IMR-90 (cell line): ENCODE measurements around the gene HMCN1. TPM values are rescaled to one million over a fixed set of nuclear protein-coding genes. Genes with fewer than 3 reads are reported as not detected.
A peak's percentile ranks its signal among the peaks of the same experiment; 100 is the strongest.

ENCODE experiments used
- ATAC-seq: fragments of 200-7000 bp; cut with Tn5 transposase; 2 replicates; pipeline ENCODE4 v1.9.1; 2020; ENCODE audit warnings: low read depth, mild to moderate bottlenecking, moderate library complexity
- BruUV-seq: library from RNA; stranded (reverse); fragments of 400-500 nt; replicated peaks from 2 replicates; lab custom pipeline; 2021; lab: Mats Ljungman, UMichigan
- CTCF ChIA-PET: fragments of 300-600 bp; formaldehyde crosslinking; extraction: SDS; loops from one replicate; lab custom pipeline; 2021; ENCODE audit warnings: antibody characterized with exemption; lab: Yijun Ruan, JAX
- POLR2A ChIA-PET: fragments of 300-600 bp; sonication (Branson Sonifier 250); formaldehyde crosslinking; loops from one replicate; lab custom pipeline; 2022; ENCODE audit warnings: antibody characterized with exemption; ENCODE audit not compliant: unreplicated experiment; lab: Charles Lee
- DNase-seq: peaks from one replicate; pipeline ENCODE4 v3.0.0; 2013
- H2AFZ ChIP-seq: replicated peaks from 2 replicates; pipeline ENCODE3; 2013; ENCODE audit warnings: low read length, mild to moderate bottlenecking; ENCODE audit not compliant: poor library complexity
- H2AK5ac ChIP-seq: 2 replicates; pipeline ENCODE4 v1.6.1; 2013; ENCODE audit warnings: low read depth, low read length, inconsistent platforms
- H2AK9ac ChIP-seq: replicated peaks from 2 replicates; pipeline ENCODE3; 2013; ENCODE audit warnings: mild to moderate bottlenecking, low read depth, low read length, moderate library complexity; ENCODE audit not compliant: poor library complexity
- H2BK120ac ChIP-seq: 2 replicates; pipeline ENCODE4 v1.6.1; 2013; ENCODE audit warnings: low read depth, low read length, inconsistent platforms
- H2BK15ac ChIP-seq: 3 replicates; pipeline ENCODE4 v1.6.1; 2013; ENCODE audit warnings: low read depth, low read length, inconsistent platforms
- H2BK20ac ChIP-seq: 2 replicates; pipeline ENCODE4 v1.6.1; 2013; ENCODE audit warnings: low read depth, mild to moderate bottlenecking, inconsistent platforms, low read length, moderate library complexity
- H2BK5ac ChIP-seq: 2 replicates; pipeline ENCODE4 v1.6.1; 2013; ENCODE audit warnings: mild to moderate bottlenecking, low read depth, low read length, inconsistent platforms; ENCODE audit not compliant: poor library complexity, severe bottlenecking
- H3K14ac ChIP-seq: replicated peaks from 2 replicates; pipeline ENCODE4 v1.6.1; 2013; ENCODE audit warnings: low read depth, low read length, inconsistent platforms
- H3K18ac ChIP-seq: 2 replicates; pipeline ENCODE4 v1.6.1; 2013; ENCODE audit warnings: low read depth, low read length, control low read depth
- H3K23ac ChIP-seq: 2 replicates; pipeline ENCODE4 v1.6.1; 2013; ENCODE audit warnings: low read depth, low read length, inconsistent platforms
- H3K27ac ChIP-seq: 2 replicates; pipeline ENCODE4 v1.5.1; 2013; ENCODE audit warnings: mild to moderate bottlenecking, control low read depth, low read length; ENCODE audit not compliant: insufficient read depth
- H3K27me3 ChIP-seq: 2 replicates; pipeline ENCODE4 v1.6.1; 2013; ENCODE audit warnings: low read length; ENCODE audit not compliant: control insufficient read depth, insufficient read depth
- H3K36me3 ChIP-seq: 2 replicates; pipeline ENCODE4 v1.6.1; 2013; ENCODE audit warnings: low read length, mixed read lengths; ENCODE audit not compliant: control insufficient read depth, insufficient read depth
- H3K4ac ChIP-seq: 2 replicates; pipeline ENCODE4 v1.6.1; 2013; ENCODE audit warnings: low read depth, low read length, inconsistent platforms
- H3K4me1 ChIP-seq: 2 replicates; pipeline ENCODE4 v1.6.1; 2013; ENCODE audit warnings: low read length, mixed read lengths; ENCODE audit not compliant: control insufficient read depth, insufficient read depth
- H3K4me2 ChIP-seq: 2 replicates; pipeline ENCODE4 v1.6.1; 2013; ENCODE audit warnings: low read depth, mild to moderate bottlenecking, control low read depth, low read length, moderate library complexity
- H3K4me3 ChIP-seq: 2 replicates; pipeline ENCODE4 v1.5.1; 2013; ENCODE audit warnings: low read depth, mild to moderate bottlenecking, control low read depth, low read length, moderate library complexity; ENCODE audit not compliant: insufficient read depth
- H3K56ac ChIP-seq: 2 replicates; pipeline ENCODE4 v1.6.1; 2013; ENCODE audit warnings: low read length, inconsistent platforms; ENCODE audit not compliant: insufficient read depth; ENCODE audit errors: extremely low read depth
- H3K79me1 ChIP-seq, 2 experiments: 2 replicates each; pipeline ENCODE4 v1.6.1; 2013; ENCODE audit warnings: low read length in 2 of 2, inconsistent platforms in 1 of 2, low read depth in 1 of 2
- H3K9ac ChIP-seq: 2 replicates; pipeline ENCODE4 v1.6.1; 2013; ENCODE audit warnings: low read depth, low read length, control low read depth
- H3K9me1 ChIP-seq: 2 replicates; pipeline ENCODE4 v1.6.1; 2013; ENCODE audit warnings: low read length, inconsistent platforms; ENCODE audit not compliant: insufficient read depth
- H3K9me3 ChIP-seq: 2 replicates; pipeline ENCODE4 v1.6.1; 2013; ENCODE audit warnings: low read length; ENCODE audit not compliant: control insufficient read depth, insufficient read depth
- H4K20me1 ChIP-seq: 2 replicates; pipeline ENCODE4 v1.6.1; 2013; ENCODE audit warnings: low read length, inconsistent platforms; ENCODE audit not compliant: insufficient read depth
- H4K5ac ChIP-seq: 2 replicates; pipeline ENCODE4 v1.6.1; 2013; ENCODE audit warnings: mild to moderate bottlenecking, low read depth, low read length, control low read depth
- H4K8ac ChIP-seq, 2 experiments: 2 replicates each; pipeline ENCODE4 v1.6.1; 2013; ENCODE audit warnings: low read depth in 2 of 2, low read length in 2 of 2, control low read depth in 1 of 2, inconsistent platforms in 1 of 2
- H4K91ac ChIP-seq: 2 replicates; pipeline ENCODE4 v1.6.1; 2013; ENCODE audit warnings: low read depth, low read length, inconsistent platforms; ENCODE audit not compliant: insufficient read depth
- BHLHE40 ChIP-seq: fragments of 150-350 bp; IDR thresholded peaks from 2 replicates; pipeline ENCODE4 v1.6.1; 2016; ENCODE audit warnings: mild to moderate bottlenecking, low read depth, low read length
- CEBPB ChIP-seq: IDR thresholded peaks from 2 replicates; pipeline ENCODE4 v1.6.1; 2012; ENCODE audit warnings: low read depth, low read length, improper control_type of control experiment
- CHD1 ChIP-seq: IDR thresholded peaks from 2 replicates; pipeline ENCODE4 v1.6.1; 2012; ENCODE audit warnings: low read depth, low read length, improper control_type of control experiment
- MAFK ChIP-seq: IDR thresholded peaks from 2 replicates; pipeline ENCODE4 v1.6.1; 2012; ENCODE audit warnings: low read depth, low read length, improper control_type of control experiment
- MAZ ChIP-seq: IDR thresholded peaks from 2 replicates; pipeline ENCODE4 v1.6.1; 2012; ENCODE audit warnings: low read depth, mild to moderate bottlenecking, low read length, improper control_type of control experiment, moderate library complexity, borderline replicate concordance
- MXI1 ChIP-seq: IDR thresholded peaks from 2 replicates; pipeline ENCODE4 v1.6.1; 2012; ENCODE audit warnings: low read depth, mild to moderate bottlenecking, low read length, moderate library complexity, borderline replicate concordance
- NFE2L2 ChIP-seq: fragments of 150-350 bp; IDR thresholded peaks from 2 replicates; pipeline ENCODE4 v1.6.1; 2016; ENCODE audit warnings: low read depth, mild to moderate bottlenecking, low read length
- RCOR1 ChIP-seq: IDR thresholded peaks from 2 replicates; pipeline ENCODE4 v1.6.1; 2012; ENCODE audit warnings: mild to moderate bottlenecking, low read length, improper control_type of control experiment; ENCODE audit not compliant: insufficient replicate concordance
- SMC3 ChIP-seq: fragments of 150-350 bp; IDR thresholded peaks from 2 replicates; pipeline ENCODE4 v1.6.1; 2016; ENCODE audit warnings: low read depth, mild to moderate bottlenecking, antibody characterized with exemption, low read length, moderate library complexity
- WGBS, 2 experiments: methylation state at CpG; one replicate each; pipeline versions ENCODE4 v1.1.5 to v1.1.7; 2013; ENCODE audit warnings: missing lambda C conversion rate in 2 of 2; ENCODE audit not compliant: insufficient read length in 1 of 2; ENCODE audit errors: extremely low coverage in 2 of 2; 5-methylcytosine and 5-hydroxymethylcytosine counted together
- dilution Hi-C: fragments of 300-500 bp; cut with HindIII; formaldehyde crosslinking; loops from one replicate; pipeline ENCODE4 v1.14.3; 2018; ENCODE audit warnings: low sequenced_read_pairs; ENCODE audit not compliant: unreplicated experiment
- in situ Hi-C: fragments of 300-500 bp; cut with MboI; formaldehyde crosslinking; loops from 3 replicates; pipeline ENCODE4 v1.14.3; 2019; ENCODE audit warnings: low sequenced_read_pairs, inconsistent platforms, mixed read lengths
- intact Hi-C: fragments of 100-400 bp; cut with micrococcal nuclease; formaldehyde crosslinking; loops from 2 replicates; pipeline ENCODE4 v1.10.0; 2022
- polyA plus RNA-seq, 3 experiments: library from polyadenylated mRNA; depleted of rRNA; stranded (reverse); fragments of >200 nt; gene quantifications; 2 replicates each; pipeline ENCODE4 v1.2.3, GENCODE V29; 2012; ENCODE audit warnings: low replicate concordance in 1 of 3
- total RNA-seq: library from RNA; depleted of rRNA; stranded (reverse); fragments of >200 nt; gene quantifications from 2 replicates; pipeline ENCODE4 v1.2.3, GENCODE V29; 2012

The HMCN1 gene
- total and polyA plus RNA-seq, 2 of the 4 experiments (the other 2 are of a cell fraction), result 6.1 to 11.7 TPM

GRCh38 chr1:185965870-185966269, 231.7 kb downstream of the HMCN1 start:
- ChIA-PET CTCF (interaction anchor here (1.6 kb wide), 1 partner anchor 21 kb away, joined by 5 read pairs; no protein-coding TSS in a partner anchor), POLR2A (no interaction called here)
- no peak for DNase-seq
- H3K23ac ChIP-seq, result no peak overlapping the region
- peaks cover 8% of the 10 kb centered on the region for H3K4me1 ChIP-seq
- no TSS peak for BruUV-seq
- H4K8ac ChIP-seq, result no peak overlapping the region
- no peak overlapping the region for H3K14ac ChIP-seq
- no peak overlapping the region for H2BK20ac ChIP-seq
- H4K20me1 ChIP-seq, result no peaks in the 10 kb centered on the region
- H3K9me3 ChIP-seq, result no peaks in the 10 kb centered on the region
- no peak overlapping the region for H3K56ac ChIP-seq
- H3K9me1 ChIP-seq, result no peaks in the 10 kb centered on the region
- H2BK120ac ChIP-seq, result no peak overlapping the region
- no peak overlapping the region for H2BK15ac ChIP-seq
- no peak overlapping the region for H2BK5ac ChIP-seq
- no peaks in the 10 kb centered on the region for H3K27me3 ChIP-seq
- H3K79me1 ChIP-seq, result no peaks in the 10 kb centered on the region
- no peak overlapping the region for H2AK9ac ChIP-seq
- H3K4ac ChIP-seq, result no peak overlapping the region
- dilution Hi-C loops, result no loop called here
- ATAC-seq, result no peak
- no peak overlapping the region for H2AFZ ChIP-seq
- H4K91ac ChIP-seq, result no peak overlapping the region
- WGBS, 2 experiments, result no CpG with 5 or more reads among the region's 3 CpGs
- H3K18ac ChIP-seq, result peak overlapping the region; percentile 34; the same call in 1 of the 2 replicates
- H3K27ac ChIP-seq, result no peak overlapping the region
- no peak overlapping the region for H3K4me3 ChIP-seq
- H2AK5ac ChIP-seq, result no peak overlapping the region
- H4K5ac ChIP-seq, result no peak overlapping the region
- no peak overlapping the region for H3K4me2 ChIP-seq
- TF ChIP-seq NFE2L2 (no peak), MXI1 (no peak), CHD1 (no peak), RCOR1 (no peak), BHLHE40 (no peak), CEBPB (no peak), SMC3 (no peak), MAZ (no peak), MAFK (no peak)
- in situ Hi-C loops, result no loop called here
- intact Hi-C loops, result loop anchor here (10.0 kb wide), 1 partner anchor 151 kb away; no protein-coding TSS in a partner anchor
- H3K9ac ChIP-seq, result no peak overlapping the region
- H3K36me3 ChIP-seq, result no peaks in the 10 kb centered on the region
